Right lobe of liver (tissue), 6 donors: ENCODE results near the gene TMEM147. TPM values are rescaled to one million over a fixed set of nuclear protein-coding genes. Genes with fewer than 3 reads are reported as not detected.

Experiments
- ATAC-seq, 4 donors: fragments of 200-7000 bp; cut with Tn5 transposase; one replicate each; pipeline ENCODE4 v1.9.1; 2020; ENCODE audit warnings: mild to moderate bottlenecking in 4 of 4, moderate library complexity in 4 of 4
- DNase-seq, 3 donors: peaks; one replicate each; pipeline ENCODE4 v3.0.0-alpha.2; 2020
- H3K27ac ChIP-seq, 3 donors: fragments of 200-600 bp; one replicate each; pipeline ENCODE4 v1.8.0; 2022
- H3K27me3 ChIP-seq, 2 donors: fragments of 200-600 bp; one replicate each; pipeline ENCODE4 v1.8.0; 2022
- H3K36me3 ChIP-seq, 4 donors: fragments of 200-600 bp; sonication (generic) in 1 of 4; one replicate each; pipeline versions ENCODE4 v1.5.1 to v1.8.0; 2017 to 2022; ENCODE audit warnings: control low read depth in 1 of 4
- H3K4me1 ChIP-seq, 4 donors: fragments of 200-600 bp; sonication (generic) in 1 of 4; one replicate each; pipeline versions ENCODE4 v1.5.1 to v1.8.0; 2017 to 2022; ENCODE audit warnings: control low read depth in 1 of 4
- H3K4me3 ChIP-seq, 3 donors: fragments of 200-600 bp; one replicate each; pipeline ENCODE4 v1.8.0; 2022
- H3K9me3 ChIP-seq, 4 donors: fragments of 200-600 bp; sonication (generic) in 1 of 4; one replicate each; pipeline versions ENCODE4 v1.5.1 to v1.8.0; 2017 to 2022; ENCODE audit warnings: control low read depth in 1 of 4
- CTCF ChIP-seq, 4 donors: fragments of 200-600 bp in 3 of 4; fragments of 450-650 bp in 1 of 4; IDR thresholded peaks; one replicate each; pipeline versions ENCODE4 v1.5.1 to v1.8.0; 2016 to 2022; ENCODE audit warnings: antibody characterized with exemption in 4 of 4, mild to moderate bottlenecking in 2 of 4
- POLR2A ChIP-seq: fragments of 450-650 bp; IDR thresholded peaks from one replicate; pipeline ENCODE4 v1.6.1; 2017; ENCODE audit warnings: antibody characterized with exemption, mild to moderate bottlenecking
- WGBS: methylation state at CpG from one replicate; pipeline ENCODE4 v1.1.6; 2018; ENCODE audit warnings: low coverage, low lambda C conversion rate; ENCODE audit not compliant: insufficient coverage; ENCODE audit errors: missing lambda C conversion rate; 5-methylcytosine and 5-hydroxymethylcytosine counted together
- intact Hi-C, 2 donors: fragments of 100-400 bp; cut with DNase I; formaldehyde crosslinking; loops; one replicate each; pipeline versions ENCODE4 v1.11.2 to v1.14.1; 2022
- total RNA-seq, 6 experiments: library from RNA; depleted of rRNA in 2 of 6; stranded (reverse); fragments of >200 nt in 2 of 6; fragmentation: NEBNext Ultra II Directional in 3 of 6; extraction: Animal tissue kit (Norgen Biotek cat#: 25700) in 3 of 6; gene quantifications; one replicate each; pipeline versions ENCODE4 v1.1.0 to v1.2.4, GENCODE V29; 2016 to 2023
- donor health status: DM: no; HTN: yes; CAD: no.
- donor health status: DM: no; HTN: no; CAD: no.
- donor health status: DM: no; HTN: no; CAD: no.
- donor health status: DM: no; HTN: yes; CAD: no.
- donor health status: DM: no; HTN: yes; CAD: no.

Gene TMEM147
- total RNA-seq, 6 experiments from 2014 or later, result 29.4 to 65.7 (median 36.2) TPM

- no peaks in the 10 kb centered on the region for H3K27me3 ChIP-seq
- H3K27ac ChIP-seq, result no peak overlapping the region
- no peak overlapping the region for H3K4me3 ChIP-seq
- WGBS, result 100% methylated on average over 3 of the region's 11 CpGs
- H3K9me3 ChIP-seq, result no peaks in the 10 kb centered on the region
- no peak for ATAC-seq
- DNase-seq, result no peak
- no peaks in the 10 kb centered on the region for H3K36me3 ChIP-seq
- peaks cover 0 to 9% (median 4%) of the 10 kb centered on the region in 4 donors for H3K4me1 ChIP-seq
- intact Hi-C loops, result no loop called here
- TF ChIP-seq CTCF (IDR thresholded peaks at IDR 0.05) (no peak), POLR2A (no peak)
Observed at GRCh38 chr19:35542209-35542608, 3.2 kb upstream of the TMEM147 start.

- no peak for DNase-seq
- intact Hi-C loops, result no loop called here
- Histone ChIP-seq H3K27me3 (no peaks in the 10 kb centered on the region), H3K9me3 (no peaks in the 10 kb centered on the region), H3K27ac (no peak overlapping the region), H3K36me3 (no peaks in the 10 kb centered on the region), H3K4me3 (no peak overlapping the region), H3K4me1 (peaks cover 0 to 9% (median 4%) of the 10 kb centered on the region in 4 donors)
- WGBS, result 94% methylated on average over 2 of the region's 15 CpGs
- ATAC-seq, result no peak
- TF ChIP-seq POLR2A (no peak), CTCF (IDR thresholded peaks at IDR 0.05) (no peak)
Observed at GRCh38 chr19:35543280-35544109, 1.9 kb upstream of the TMEM147 start.

DNA sequence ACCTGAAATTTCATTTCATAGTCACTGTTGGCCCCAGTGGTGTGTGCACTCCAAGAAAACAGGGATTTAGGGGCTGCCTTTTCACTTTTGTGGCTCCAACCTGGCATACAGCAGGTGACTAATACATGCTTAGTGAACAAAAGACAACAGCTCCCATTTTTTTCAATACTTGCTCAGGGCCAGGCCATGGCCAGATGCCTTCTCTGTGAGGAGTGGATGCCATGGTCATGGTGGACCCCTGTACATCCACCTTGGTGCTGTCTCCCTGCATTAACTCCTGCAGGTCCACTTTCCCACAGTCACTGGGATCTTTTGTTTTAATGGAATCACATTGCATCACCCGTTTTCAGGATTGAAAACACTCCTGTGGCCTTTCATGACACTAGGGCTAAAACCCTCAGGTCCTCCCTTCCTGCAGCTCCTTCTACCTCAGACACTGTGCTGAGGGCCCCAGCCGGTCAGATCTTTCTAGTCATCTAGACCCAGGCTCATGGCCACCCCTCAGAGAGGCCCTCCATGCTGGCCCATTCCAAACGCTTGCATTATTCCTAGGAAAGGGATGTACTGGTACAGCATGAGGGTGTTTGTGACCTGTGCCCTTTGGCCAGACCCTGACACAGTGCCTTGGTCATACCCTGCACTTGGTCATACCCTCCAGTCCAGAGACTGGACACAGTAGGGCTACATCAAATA, 1.2 kb upstream of the TMEM147 start:
- TF ChIP-seq POLR2A (no peak), CTCF (IDR thresholded peaks at IDR 0.05) (no peak)
- intact Hi-C loops, result no loop called here
- H3K27ac ChIP-seq, result no peak overlapping the region
- no peaks in the 10 kb centered on the region for H3K27me3 ChIP-seq
- WGBS, result no CpG with 5 or more reads among the region's 3 CpGs
- peaks cover 0 to 9% (median 4%) of the 10 kb centered on the region in 4 donors for H3K4me1 ChIP-seq
- H3K36me3 ChIP-seq, result no peaks in the 10 kb centered on the region
- DNase-seq (no peak), ATAC-seq (no peak)
- peak overlapping the region; percentile 77 to 100 (median 99) for H3K4me3 ChIP-seq
- no peaks in the 10 kb centered on the region for H3K9me3 ChIP-seq

DNA sequence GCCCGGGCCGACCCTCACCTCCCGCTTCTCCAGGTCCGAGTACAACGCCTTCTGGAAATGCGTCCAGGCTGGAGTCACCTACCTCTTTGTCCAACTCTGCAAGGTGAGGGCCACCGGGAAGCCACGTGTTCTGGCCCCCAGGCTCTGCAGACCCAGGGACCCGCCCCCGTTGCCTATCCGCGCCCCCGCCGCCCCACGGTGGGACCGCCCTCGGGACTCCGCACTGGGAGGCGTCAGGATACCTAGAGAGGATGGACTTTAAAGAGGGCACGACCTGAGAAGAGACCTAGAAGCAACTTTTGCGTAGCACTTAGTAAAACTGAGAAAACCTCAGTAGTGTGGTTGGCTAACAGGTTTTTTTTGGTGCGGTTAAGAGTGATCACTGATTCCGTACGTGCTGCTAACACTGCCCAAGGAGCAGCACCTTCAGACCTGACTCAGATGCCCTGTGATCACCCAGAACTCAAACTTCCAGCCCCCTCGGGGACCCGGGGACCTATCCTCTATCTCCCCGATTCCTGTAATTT, 492 bp downstream of the TMEM147 start:
- DNase-seq (peak in 2 of 3 donors; percentile 70), ATAC-seq (peak; percentile 51 to 63 (median 56))
- H3K36me3 ChIP-seq, result no peaks in the 10 kb centered on the region
- intact Hi-C loops, result no loop called here
- TF ChIP-seq POLR2A (no peak), CTCF (IDR thresholded peaks at IDR 0.05) (no peak)
- peaks cover 0 to 9% (median 4%) of the 10 kb centered on the region in 4 donors for H3K4me1 ChIP-seq
- peak overlapping the region; percentile 41 to 63 (median 44) for H3K27ac ChIP-seq
- peak overlapping the region; percentile 77 to 100 (median 99) for H3K4me3 ChIP-seq
- H3K27me3 ChIP-seq, result no peaks in the 10 kb centered on the region
- WGBS, result 5% methylated on average over 18 of the region's 27 CpGs
- H3K9me3 ChIP-seq, result no peaks in the 10 kb centered on the region
